HG03139 (cell line): ENCODE measurements around the gene SPACA7.

Experiments used
- ATAC-seq: cut with Tn5 transposase; IDR thresholded peaks from one replicate; pipeline ENCODE4 v1.9.1; 2021; ENCODE audit not compliant: unreplicated experiment

Gene SPACA7

GRCh38 chr13:112462408-112462807 is 86.3 kb downstream of the SPACA7 start:
- ATAC-seq, result no peak

GRCh38 chr13:112464720-112465119 is 88.6 kb downstream of the SPACA7 start:
- ATAC-seq, result no peak

GRCh38 chr13:112465251-112466131 is 89.3 kb downstream of the SPACA7 start:
- no peak for ATAC-seq

GRCh38 chr13:112466132-112467058 is 90.2 kb downstream of the SPACA7 start:
- no peak for ATAC-seq

- no peak for ATAC-seq
Measured at GRCh38 chr13:112467236-112467635, 91.1 kb downstream of the SPACA7 start.

GRCh38 chr13:112468069-112468468 is 91.9 kb downstream of the SPACA7 start:
- ATAC-seq, result no peak

GRCh38 chr13:112469071-112469745 is 93.1 kb downstream of the SPACA7 start:
- ATAC-seq, result no peak

GRCh38 chr13:112473818-112474217 is 97.7 kb downstream of the SPACA7 start:
- no peak for ATAC-seq

GRCh38 chr13:112474869-112475268 is 98.7 kb downstream of the SPACA7 start:
- ATAC-seq, result no peak

- ATAC-seq, result no peak
Measured at GRCh38 chr13:112475889-112476288, 99.7 kb downstream of the SPACA7 start.

- no peak for ATAC-seq
Measured at GRCh38 chr13:112477070-112477619, 101.0 kb downstream of the SPACA7 start.

- no peak for ATAC-seq
Measured at GRCh38 chr13:112479389-112479788, 103.2 kb downstream of the SPACA7 start.

- no peak for ATAC-seq
Measured at GRCh38 chr13:112481458-112481857, 105.3 kb downstream of the SPACA7 start.

GRCh38 chr13:112483299-112483698 is 107.1 kb downstream of the SPACA7 start:
- no peak for ATAC-seq
